MM.1S (cell line): Measurements from ENCODE around the gene SENP7.

Experiments used
- CTCF ChIP-seq: fragments of 300-600 bp; sonication (generic); IDR thresholded peaks from 2 replicates; pipeline ENCODE4 v1.5.1; 2016; ENCODE audit warnings: antibody characterized with exemption, low read length, mixed read lengths
- EZH2 ChIP-seq: fragments of 300-600 bp; sonication (generic); optimal IDR thresholded peaks from 2 replicates; pipeline ENCODE3; 2017; ENCODE audit warnings: low read depth, mild to moderate bottlenecking, antibody characterized with exemption, low read length, mixed read lengths
- EZH2phosphoT487 ChIP-seq: fragments of 300-600 bp; sonication (generic); IDR thresholded peaks from 2 replicates; pipeline ENCODE4 v1.6.1; 2018; ENCODE audit warnings: antibody characterized with exemption, low read length

DNA sequence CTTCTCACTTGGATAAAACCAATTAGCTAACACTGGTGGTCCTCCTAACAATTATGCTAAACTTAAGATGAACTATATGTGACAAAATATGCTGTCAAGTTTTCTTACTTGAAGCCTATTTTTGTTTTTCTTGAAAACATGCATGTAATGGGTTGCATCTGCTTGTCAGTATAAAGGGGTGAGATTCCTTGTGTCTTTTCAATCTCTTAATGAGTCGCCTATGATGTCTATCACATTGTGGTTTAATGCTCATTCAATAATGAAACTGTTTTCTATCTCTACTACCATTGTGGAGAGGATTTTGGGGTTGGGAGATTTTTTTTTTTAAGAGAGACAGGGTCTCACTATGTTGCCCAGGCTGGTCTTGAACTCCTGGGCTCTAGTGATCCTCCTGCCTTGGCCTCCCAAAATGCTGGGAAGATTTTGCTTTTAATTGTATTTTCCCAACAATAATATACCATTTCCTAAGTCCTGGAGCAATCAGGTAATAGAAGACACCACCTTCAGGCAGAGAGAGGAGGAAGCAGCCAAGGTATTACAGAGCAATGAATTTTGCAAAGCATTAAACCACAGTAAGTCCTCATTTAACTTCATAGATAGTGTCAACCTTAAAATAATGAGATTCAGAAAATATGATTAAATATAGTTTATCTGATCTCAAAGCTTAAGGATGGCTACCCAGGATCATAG, 31.3 kb upstream of the SENP7 start:
- TF ChIP-seq CTCF = no peak
- TF ChIP-seq EZH2 = no peak
- TF ChIP-seq EZH2phosphoT487 = no peak
